H1 (cell line): ENCODE measurements around the gene ZDHHC3. TPM values are rescaled to one million over a fixed set of nuclear protein-coding genes. Genes with fewer than 3 reads are reported as not detected.

ENCODE experiments used
- BACH1 ChIP-seq: IDR thresholded peaks from 2 replicates; pipeline ENCODE4 v1.6.1; 2012; ENCODE audit warnings: low read length, improper control_type of control experiment
- BRCA1 ChIP-seq: IDR thresholded peaks from 2 replicates; pipeline ENCODE4 v1.6.1; 2012; ENCODE audit warnings: low read depth, low read length, improper control_type of control experiment
- CBX5 ChIP-seq: fragments of 300-800, 300-1000 bp; sonication (generic); IDR thresholded peaks from 2 replicates; pipeline ENCODE4 v1.7.1; 2016; ENCODE audit warnings: antibody characterized with exemption, low read length, low read depth
- CBX8 ChIP-seq: fragments of 300-800, 300-1000 bp; sonication (generic); IDR thresholded peaks from 2 replicates; pipeline ENCODE4 v1.7.1; 2016; ENCODE audit warnings: low read depth, low read length, borderline replicate concordance
- CHD2 ChIP-seq: IDR thresholded peaks from 2 replicates; pipeline ENCODE4 v1.6.1; 2012; ENCODE audit warnings: low read length, improper control_type of control experiment
- E2F6 ChIP-seq: IDR thresholded peaks from 2 replicates; pipeline ENCODE4 v1.6.1; 2012; ENCODE audit warnings: inconsistent platforms
- EZH2 ChIP-seq: fragments of 200-600 bp; sonication (generic); IDR thresholded peaks from 2 replicates; pipeline ENCODE4 v1.7.1; 2012; ENCODE audit warnings: low read depth, mild to moderate bottlenecking, moderate library complexity, low read length, inconsistent platforms; ENCODE audit not compliant: severe bottlenecking
- GABPA ChIP-seq: IDR thresholded peaks from 2 replicates; pipeline ENCODE4 v1.6.1; 2011; ENCODE audit warnings: mild to moderate bottlenecking, low read length, moderate library complexity, borderline replicate concordance; ENCODE audit not compliant: insufficient read depth
- JUN ChIP-seq: IDR thresholded peaks from 2 replicates; pipeline ENCODE4 v1.6.1; 2011; ENCODE audit warnings: low read depth, mild to moderate bottlenecking, improper control_type of control experiment, low read length
- KDM1A ChIP-seq: fragments of 200-600, 300-600 bp; sonication (generic); IDR thresholded peaks from 2 replicates; pipeline ENCODE4 v1.7.1; 2016; ENCODE audit warnings: mild to moderate bottlenecking, low read length, borderline replicate concordance
- NANOG ChIP-seq: IDR thresholded peaks from 2 replicates; pipeline ENCODE4 v1.6.1; 2011; ENCODE audit warnings: low read length, low read depth, mild to moderate bottlenecking, inconsistent platforms; ENCODE audit not compliant: insufficient read depth, poor library complexity, severe bottlenecking
- NRF1 ChIP-seq: IDR thresholded peaks from 2 replicates; pipeline ENCODE4 v1.6.1; 2011; ENCODE audit warnings: mild to moderate bottlenecking, low read depth, low read length, improper control_type of control experiment
- RNF2 ChIP-seq: fragments of 200-900, 300-1000 bp; sonication (generic); IDR thresholded peaks from 2 replicates; pipeline ENCODE4 v1.7.1; 2016; ENCODE audit warnings: borderline replicate concordance, low read depth, mild to moderate bottlenecking, antibody characterized with exemption, low read length; ENCODE audit not compliant: poor library complexity, severe bottlenecking; ENCODE audit errors: missing control alignments
- SAP30 ChIP-seq: fragments of 300-600 bp; sonication (generic); IDR thresholded peaks from 2 replicates; pipeline ENCODE4 v1.7.1; 2012; ENCODE audit warnings: low read length, moderate library complexity, mild to moderate bottlenecking, inconsistent platforms; ENCODE audit not compliant: insufficient read depth, insufficient replicate concordance
- SIX5 ChIP-seq: IDR thresholded peaks from 2 replicates; pipeline ENCODE4 v1.6.1; 2011; ENCODE audit warnings: mild to moderate bottlenecking, low read depth, low read length
- SRF ChIP-seq: IDR thresholded peaks from 2 replicates; pipeline ENCODE4 v1.6.1; 2011; ENCODE audit warnings: mild to moderate bottlenecking, low read depth, low read length, moderate library complexity
- SUZ12 ChIP-seq: fragments of 200-600 bp; sonication (generic); IDR thresholded peaks from 2 replicates; pipeline ENCODE4 v1.6.1; 2012; ENCODE audit warnings: mild to moderate bottlenecking, inconsistent platforms, low read length, moderate library complexity, mixed read lengths
- TAF7 ChIP-seq: optimal IDR thresholded peaks from 2 replicates; pipeline ENCODE3; 2011; ENCODE audit warnings: low read depth, mild to moderate bottlenecking, inconsistent platforms, low read length, moderate library complexity, borderline replicate concordance
- TBP ChIP-seq: IDR thresholded peaks from 2 replicates; pipeline ENCODE4 v1.6.1; 2011; ENCODE audit warnings: low read depth, low read length, improper control_type of control experiment
- TEAD4 ChIP-seq: IDR thresholded peaks from 2 replicates; pipeline ENCODE4 v1.6.1; 2012; ENCODE audit warnings: low read depth, low read length, inconsistent platforms, mixed read lengths
- polyA plus RNA-seq, 7 experiments: library from polyadenylated mRNA; depleted of rRNA in 3 of 7; stranded (reverse) in 5 of 7; unstranded in 2 of 7; fragments of >200 nt in 5 of 7; fragments of 200-250 nt in 2 of 7; gene quantifications; 1 replicate in 5 of 7; 2 replicates in 1 of 7; 4 replicates in 1 of 7; pipeline versions ENCODE4 v1.2.1 to v1.2.3, GENCODE V29; 2011 to 2013; ENCODE audit warnings: missing spikeins in 2 of 7, mixed read lengths in 2 of 7
- total RNA-seq: library from RNA; stranded (reverse); fragmentation: NEBNext Ultra II Directional; extraction: Animal tissue kit (Norgen Biotek cat#: 25700); gene quantifications from 2 replicates; pipeline ENCODE4 v1.2.1, GENCODE V29; 2021
- TF ChIP-seq, protein P1 (sequence below): IDR thresholded peaks from 2 replicates; pipeline ENCODE4 v1.6.1; 2012; ENCODE audit warnings: low read length, inconsistent platforms

The ZDHHC3 gene
- total and polyA plus RNA-seq, 2 of the 8 experiments (the other 6 are each of a cell fraction or from before 2014, with no cell fraction given), result 77.4 to 88.7 TPM

DNA sequence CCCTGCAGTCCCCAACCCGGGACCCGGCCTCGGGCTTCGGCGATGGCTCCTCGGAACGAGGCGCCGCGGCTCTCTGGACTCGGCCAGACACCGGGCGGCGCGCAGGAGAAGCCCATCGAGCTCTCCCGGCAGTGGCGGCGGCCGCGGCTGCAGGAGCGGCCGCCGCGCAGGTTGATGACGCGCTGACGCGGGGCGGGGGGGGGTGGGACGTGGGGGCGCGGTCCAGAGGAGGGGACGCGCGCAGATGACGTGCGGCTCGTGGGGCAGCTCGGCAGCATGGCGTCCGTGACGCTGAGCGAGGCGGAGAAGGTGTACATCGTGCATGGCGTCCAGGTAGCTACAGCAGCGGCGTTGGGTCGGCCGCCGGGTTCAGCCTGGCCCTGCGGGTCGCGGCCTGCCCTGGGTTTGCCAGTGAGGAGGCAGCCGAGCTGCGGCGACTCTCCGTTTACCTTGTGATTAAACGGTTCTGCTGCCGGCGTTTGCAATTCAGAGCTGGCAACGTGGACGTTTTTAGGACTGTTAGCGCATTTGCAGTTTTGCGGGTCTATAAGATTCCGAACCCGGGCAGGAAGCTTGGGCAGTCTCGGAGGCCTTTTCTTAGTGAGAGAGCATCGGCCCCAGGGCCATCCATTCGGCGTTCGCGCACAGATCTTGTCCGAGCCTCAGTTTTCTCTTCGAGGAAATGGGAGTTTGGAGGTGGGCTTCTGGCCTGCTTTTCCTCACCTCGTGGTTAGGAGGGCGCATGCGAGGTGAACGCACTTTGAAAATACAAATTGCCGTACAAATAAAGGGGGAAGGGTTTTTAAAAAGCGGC lies at the start of gene ZDHHC3, which contains the start of gene EXOSC7 (continued):
- TF ChIP-seq, protein P1, sequence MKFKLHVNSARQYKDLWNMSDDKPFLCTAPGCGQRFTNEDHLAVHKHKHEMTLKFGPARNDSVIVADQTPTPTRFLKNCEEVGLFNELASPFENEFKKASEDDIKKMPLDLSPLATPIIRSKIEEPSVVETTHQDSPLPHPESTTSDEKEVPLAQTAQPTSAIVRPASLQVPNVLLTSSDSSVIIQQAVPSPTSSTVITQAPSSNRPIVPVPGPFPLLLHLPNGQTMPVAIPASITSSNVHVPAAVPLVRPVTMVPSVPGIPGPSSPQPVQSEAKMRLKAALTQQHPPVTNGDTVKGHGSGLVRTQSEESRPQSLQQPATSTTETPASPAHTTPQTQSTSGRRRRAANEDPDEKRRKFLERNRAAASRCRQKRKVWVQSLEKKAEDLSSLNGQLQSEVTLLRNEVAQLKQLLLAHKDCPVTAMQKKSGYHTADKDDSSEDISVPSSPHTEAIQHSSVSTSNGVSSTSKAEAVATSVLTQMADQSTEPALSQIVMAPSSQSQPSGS, result no peak
- TF ChIP-seq CHD2 (no peak), NANOG (peak; percentile 6), KDM1A (peak; percentile 61; the same call in 1 of the 2 replicates), BACH1 (no peak), JUN (no peak), SRF (peak; percentile 60), SUZ12 (no peak), TEAD4 (no peak), E2F6 (no peak; the same call in 1 of the 2 replicates), NRF1 (no peak), GABPA (no peak), CBX8 (no peak), SAP30 (no peak), CBX5 (no peak), TBP (peak; percentile 82), EZH2 (no peak), RNF2 (no peak), TAF7 (peak; percentile 66), BRCA1 (no peak), SIX5 (no peak)
